Spleen (tissue), 11 donors: ENCODE measurements around the gene SECTM1. TPM values are rescaled to one million over a fixed set of nuclear protein-coding genes. Genes with fewer than 3 reads are reported as not detected.

Source experiments
- DNase-seq: peaks from one replicate; pipeline ENCODE4 v3.0.0-alpha.2; 2020
- H3K27ac ChIP-seq, 8 donors: fragments of 200-600 bp; sonication (generic) in 7 of 8; 1 replicate in 4 of 8; 2 replicates in 4 of 8; pipeline versions ENCODE4 v1.5.0 to v1.8.0; 2016 to 2021; ENCODE audit warnings: inconsistent platforms in 4 of 8, mild to moderate bottlenecking in 4 of 8, moderate library complexity in 1 of 8
- H3K27me3 ChIP-seq, 7 donors: fragments of 200-600 bp; sonication (generic) in 6 of 7; replicated peaks in 1 of 7; 1 replicate in 4 of 7; 2 replicates in 3 of 7; pipeline versions ENCODE4 v1.5.0 to v1.8.0; 2016 to 2021; ENCODE audit warnings: inconsistent platforms in 3 of 7, mild to moderate bottlenecking in 1 of 7
- H3K36me3 ChIP-seq, 6 donors: fragments of 200-600 bp; sonication (generic) in 5 of 6; 1 replicate in 4 of 6; 2 replicates in 2 of 6; pipeline versions ENCODE4 v1.5.0 to v1.8.0; 2016 to 2021; ENCODE audit warnings: inconsistent platforms in 2 of 6
- H3K4me1 ChIP-seq, 6 donors: fragments of 200-600 bp; sonication (generic) in 5 of 6; 1 replicate in 3 of 6; 2 replicates in 3 of 6; pipeline versions ENCODE4 v1.5.0 to v1.8.0; 2016 to 2021; ENCODE audit warnings: inconsistent platforms in 3 of 6
- H3K4me3 ChIP-seq, 8 donors: fragments of 200-600 bp; sonication (generic) in 7 of 8; 1 replicate in 4 of 8; 2 replicates in 4 of 8; pipeline versions ENCODE4 v1.5.0 to v1.8.0; 2016 to 2021; ENCODE audit warnings: inconsistent platforms in 4 of 8, mild to moderate bottlenecking in 4 of 8, moderate library complexity in 2 of 8
- H3K9me3 ChIP-seq, 8 donors: fragments of 200-600 bp; sonication (generic) in 7 of 8; 1 replicate in 4 of 8; 2 replicates in 4 of 8; pipeline versions ENCODE4 v1.5.0 to v1.8.0; 2016 to 2021; ENCODE audit warnings: inconsistent platforms in 4 of 8
- CTCF ChIP-seq, 11 experiments: fragments of 200-600 bp in 7 of 11; fragments of 450-650 bp in 4 of 11; sonication (generic) in 4 of 11; IDR thresholded peaks in 8 of 11; conservative IDR thresholded peaks in 3 of 11; 1 replicate in 7 of 11; 2 replicates in 4 of 11; pipeline versions ENCODE4 v1.4.0 to v1.8.0; 2016 to 2021; ENCODE audit warnings: antibody characterized with exemption in 11 of 11, inconsistent platforms in 4 of 11, mild to moderate bottlenecking in 1 of 11
- POLR2A ChIP-seq, 3 donors: fragments of 450-650 bp; IDR thresholded peaks; one replicate each; pipeline ENCODE4 v1.5.1; 2017; ENCODE audit warnings: antibody characterized with exemption in 3 of 3, mild to moderate bottlenecking in 1 of 3
- POLR2AphosphoS5 ChIP-seq, 3 donors: sonication (generic); formaldehyde crosslinking; IDR thresholded peaks; one replicate each; pipeline ENCODE4 v1.5.1; 2017; ENCODE audit warnings: antibody characterized with exemption in 3 of 3
- WGBS, 5 donors: extraction: QIAGEN DNeasy Blood & Tissue Kit in 3 of 5; methylation state at CpG; one replicate each; pipeline versions ENCODE4 v1.1.5 to v1.1.7; 2013 to 2018; 5-methylcytosine and 5-hydroxymethylcytosine counted together
- intact Hi-C: fragments of 100-400 bp; cut with DNase I; formaldehyde crosslinking; loops from one replicate; pipeline ENCODE4 v1.15.0; 2023; ENCODE audit warnings: low total_unique reads
- polyA plus RNA-seq, 3 donors: library from polyadenylated mRNA; stranded (reverse); fragments of 200-250 nt; gene quantifications; one replicate each; pipeline ENCODE4 v1.2.1, GENCODE V29; 2013
- total RNA-seq, 7 donors: library from RNA; depleted of rRNA in 3 of 7; stranded (reverse); fragments of >200 nt in 3 of 7; fragmentation: NEBNext Ultra II Directional in 4 of 7; extraction: Animal tissue kit (Norgen Biotek cat#: 25700) in 4 of 7; gene quantifications; one replicate each; pipeline versions ENCODE4 v1.1.0 to v1.2.1, GENCODE V29; 2016 to 2021
- donor health status: healthy with polysubstance abuse.
- donor health status: DM: no; HTN: no; CAD: no; lungs with moderate emphysema.
- donor health status: DM: no; HTN: no; CAD: no.
- donor health status: Bipolar disorder and iron deficiency.
- donor health status: healthy.
- donor health status: DM: no; HTN: no; CAD: no.
- donor health status: DM: yes; HTN: yes; CAD: no.

Gene SECTM1
- total and polyA plus RNA-seq, 10 donors, result 6.0 to 141 (median 60.4) TPM

DNA sequence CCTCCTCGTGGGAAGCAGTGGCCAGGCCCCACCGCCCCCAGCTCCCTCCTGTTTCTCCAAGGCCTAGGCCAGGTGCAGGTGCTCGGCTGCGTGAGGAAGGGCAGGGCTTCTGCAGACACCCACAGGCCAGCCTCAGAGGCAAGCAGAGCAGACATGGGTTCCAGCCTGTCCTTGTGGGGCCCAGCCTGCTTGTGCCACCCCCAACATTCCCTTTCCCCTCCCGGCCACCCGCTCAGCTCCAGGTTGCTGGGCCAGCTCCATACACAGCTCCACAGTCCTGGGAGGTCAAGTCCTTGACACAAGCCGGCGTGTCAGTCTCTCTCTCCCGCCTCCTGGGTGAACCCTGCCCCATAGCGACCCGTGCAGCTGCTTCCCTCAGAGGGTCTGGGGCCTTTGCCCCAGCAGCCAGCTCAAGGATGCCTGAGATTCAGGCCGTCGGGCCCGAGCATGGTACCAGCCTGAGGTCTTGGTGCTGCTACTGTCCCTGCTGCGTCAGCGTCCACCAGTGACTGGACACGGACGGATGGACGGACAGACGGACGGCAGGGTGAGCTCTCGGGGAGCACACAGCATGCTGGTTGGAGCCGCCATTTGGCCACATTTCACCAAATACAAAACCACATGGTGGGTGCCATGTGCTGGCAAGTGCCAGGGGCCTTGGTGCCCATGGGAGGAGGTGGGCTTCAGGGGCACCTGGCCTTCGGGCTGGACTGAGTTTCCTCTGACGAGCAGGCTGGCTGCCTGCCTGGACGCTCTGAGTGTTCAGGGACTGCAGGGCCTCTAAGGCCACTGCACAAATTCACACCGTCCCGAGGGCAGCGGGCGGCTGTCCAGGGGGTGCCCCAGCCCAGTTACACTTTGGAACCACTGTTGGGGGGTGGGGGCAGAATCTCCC, 8.0 kb downstream of the SECTM1 start:
- no peak overlapping the region for H3K4me3 ChIP-seq
- intact Hi-C loops, result loop anchor here (10.0 kb wide), 1 partner anchor 121 kb away; no protein-coding TSS in a partner anchor
- H3K27me3 ChIP-seq, result peaks cover 0 to 56% (median 0%) of the 10 kb centered on the region in 7 donors
- H3K4me1 ChIP-seq, result peaks cover 5 to 24% (median 18%) of the 10 kb centered on the region in 6 donors
- H3K9me3 ChIP-seq, result no peaks in the 10 kb centered on the region
- no peak for TF ChIP-seq CTCF (IDR thresholded peaks at IDR 0.05 in 8 of 11, conservative IDR thresholded peaks at IDR 0.05 in 3 of 11)
- TF ChIP-seq POLR2AphosphoS5 (IDR thresholded peaks at IDR 0.05), result no peak
- TF ChIP-seq POLR2A (IDR thresholded peaks at IDR 0.05), result no peak
- H3K36me3 ChIP-seq, result peaks cover 0 to 61% (median 0%) of the 10 kb centered on the region in 6 donors
- no peak overlapping the region for H3K27ac ChIP-seq
- WGBS, 5 donors, result 84 to 87% (median 85%) methylated on average over 20 to 30 of the region's 30 CpGs
- peak; percentile 76 for DNase-seq

DNA sequence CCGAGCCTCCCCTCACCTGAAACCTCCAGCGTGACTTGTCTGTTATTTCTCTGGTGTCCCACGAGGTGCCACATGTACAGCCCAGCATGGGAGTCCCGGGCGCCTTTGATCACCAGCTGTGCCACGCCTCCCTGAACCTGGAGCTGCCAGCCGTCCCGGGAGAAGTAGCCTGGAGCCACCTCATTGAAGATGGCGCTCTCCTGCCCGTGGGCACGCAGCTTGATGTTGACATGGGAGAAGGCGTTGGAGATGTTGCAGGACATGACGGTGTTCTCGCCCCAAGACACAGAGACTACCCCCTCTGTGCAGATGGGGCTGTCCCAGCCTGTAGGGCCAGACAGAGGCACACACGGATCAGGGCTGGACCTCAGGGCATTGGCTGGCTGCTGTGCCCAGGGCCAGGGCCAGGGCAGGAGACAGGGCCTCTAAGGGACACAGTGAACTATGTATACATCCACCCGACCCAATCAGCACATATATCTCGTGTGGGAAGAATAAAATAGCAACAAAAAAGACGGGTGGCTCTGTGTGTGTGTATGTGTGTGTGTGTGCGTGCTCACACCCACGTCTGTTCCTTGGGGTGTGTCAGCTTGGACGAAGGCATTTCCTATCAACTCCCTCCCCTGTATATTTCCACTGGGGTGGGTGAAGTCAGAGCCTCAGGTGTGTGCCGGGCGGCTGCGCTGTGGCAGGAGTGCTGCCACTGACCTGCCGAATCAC, 8.8 kb downstream of the SECTM1 start:
- H3K27ac ChIP-seq, result no peak overlapping the region
- H3K27me3 ChIP-seq, result peaks cover 0 to 50% (median 0%) of the 10 kb centered on the region in 7 donors
- no peak overlapping the region for H3K4me3 ChIP-seq
- H3K36me3 ChIP-seq, result peaks cover 0 to 61% (median 0%) of the 10 kb centered on the region in 6 donors
- peaks cover 3 to 17% (median 12%) of the 10 kb centered on the region in 6 donors for H3K4me1 ChIP-seq
- DNase-seq, result no peak
- no peak for TF ChIP-seq POLR2AphosphoS5 (IDR thresholded peaks at IDR 0.05)
- no peak for TF ChIP-seq CTCF (IDR thresholded peaks at IDR 0.05 in 8 of 11, conservative IDR thresholded peaks at IDR 0.05 in 3 of 11)
- no peak for TF ChIP-seq POLR2A (IDR thresholded peaks at IDR 0.05)
- H3K9me3 ChIP-seq, result no peaks in the 10 kb centered on the region
- WGBS, 5 donors, result 63 to 81% (median 73%) methylated on average over 23 to 25 of the region's 25 CpGs
- intact Hi-C loops, result loop anchor here (5.0 to 10.0 kb wide), 2 partner anchors 87 to 120 kb away; no protein-coding TSS in a partner anchor

- Histone ChIP-seq H3K36me3 (peaks cover 0 to 54% (median 0%) of the 10 kb centered on the region in 6 donors), H3K4me1 (peaks cover 3 to 17% (median 12%) of the 10 kb centered on the region in 6 donors), H3K4me3 (no peak overlapping the region), H3K9me3 (no peaks in the 10 kb centered on the region), H3K27me3 (peaks cover 0 to 42% (median 0%) of the 10 kb centered on the region in 7 donors), H3K27ac (no peak overlapping the region)
- 64 to 75% (median 71%) methylated on average over 16 to 21 of the region's 21 CpGs for WGBS, 5 donors
- DNase-seq, result peak; percentile 77
- TF ChIP-seq CTCF (IDR thresholded peaks at IDR 0.05 in 8 of 11, conservative IDR thresholded peaks at IDR 0.05 in 3 of 11) (no peak), POLR2AphosphoS5 (IDR thresholded peaks at IDR 0.05) (peak in 1 of 3 donors; percentile 21)
- intact Hi-C loops, result loop anchor here (5.0 to 10.0 kb wide), 2 partner anchors 86 to 119 kb away; no protein-coding TSS in a partner anchor
Observed at GRCh38 chr17:82323514-82324234, 9.9 kb downstream of the SECTM1 start.
